ENCODE data around the gene RIT2. TPM values are rescaled to one million over a fixed set of nuclear protein-coding genes. Genes with fewer than 3 reads are reported as not detected.

RIT2 gene
- total RNA-seq, 2 donors from 2014 or later = not detected

DNA sequence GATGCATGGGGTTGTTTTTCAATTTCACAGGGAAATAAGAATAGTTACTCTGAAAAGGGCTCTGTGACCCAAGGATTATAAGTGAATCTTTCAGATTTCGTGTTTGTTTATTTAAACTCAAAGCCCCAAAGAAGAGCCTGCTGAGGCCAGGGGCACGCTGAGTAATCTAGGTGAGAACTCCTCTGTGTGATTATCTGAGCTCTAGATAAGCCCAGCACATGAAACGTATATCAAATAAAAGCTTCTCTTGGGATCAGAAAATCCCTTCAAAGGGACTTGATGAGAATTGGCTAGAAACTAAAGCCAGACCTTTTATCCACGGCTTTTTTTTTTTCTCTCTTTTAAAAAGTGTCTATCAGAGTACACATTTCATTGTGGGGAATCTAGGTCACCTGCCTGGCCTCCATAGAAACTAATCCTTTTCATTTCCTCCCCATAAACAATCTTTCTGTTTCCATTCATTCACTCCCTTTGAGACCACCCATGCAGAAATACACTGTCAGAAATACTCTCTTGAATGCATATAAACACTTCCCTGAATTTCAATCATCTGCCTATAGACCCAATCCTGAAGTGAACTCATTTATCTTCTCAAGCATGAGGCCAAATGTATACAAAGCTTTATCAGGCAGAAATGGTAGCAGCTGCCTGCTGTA is 137.4 kb downstream of the RIT2 start:
- intact Hi-C loops (cut with DNase I) = no loop called here
- Histone ChIP-seq H3K36me3 (no peaks in the 10 kb centered on the region), H3K4me3 (no peak overlapping the region), H3K9ac (ENCODE audit: low read depth in 2 of 2, low read length in 2 of 2) (no peak overlapping the region), H3K9me3 (no peaks in the 10 kb centered on the region), H3K27ac (no peak overlapping the region), H3K4me1 (no peaks in the 10 kb centered on the region), H3K27me3 (no peaks in the 10 kb centered on the region)
- DNase-seq = no peak
- TF ChIP-seq, protein P1, sequence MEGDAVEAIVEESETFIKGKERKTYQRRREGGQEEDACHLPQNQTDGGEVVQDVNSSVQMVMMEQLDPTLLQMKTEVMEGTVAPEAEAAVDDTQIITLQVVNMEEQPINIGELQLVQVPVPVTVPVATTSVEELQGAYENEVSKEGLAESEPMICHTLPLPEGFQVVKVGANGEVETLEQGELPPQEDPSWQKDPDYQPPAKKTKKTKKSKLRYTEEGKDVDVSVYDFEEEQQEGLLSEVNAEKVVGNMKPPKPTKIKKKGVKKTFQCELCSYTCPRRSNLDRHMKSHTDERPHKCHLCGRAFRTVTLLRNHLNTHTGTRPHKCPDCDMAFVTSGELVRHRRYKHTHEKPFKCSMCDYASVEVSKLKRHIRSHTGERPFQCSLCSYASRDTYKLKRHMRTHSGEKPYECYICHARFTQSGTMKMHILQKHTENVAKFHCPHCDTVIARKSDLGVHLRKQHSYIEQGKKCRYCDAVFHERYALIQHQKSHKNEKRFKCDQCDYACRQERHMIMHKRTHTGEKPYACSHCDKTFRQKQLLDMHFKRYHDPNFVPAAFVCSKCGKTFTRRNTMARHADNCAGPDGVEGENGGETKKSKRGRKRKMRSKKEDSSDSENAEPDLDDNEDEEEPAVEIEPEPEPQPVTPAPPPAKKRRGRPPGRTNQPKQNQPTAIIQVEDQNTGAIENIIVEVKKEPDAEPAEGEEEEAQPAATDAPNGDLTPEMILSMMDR (IDR thresholded peaks at IDR 0.05) = no peak

DNA sequence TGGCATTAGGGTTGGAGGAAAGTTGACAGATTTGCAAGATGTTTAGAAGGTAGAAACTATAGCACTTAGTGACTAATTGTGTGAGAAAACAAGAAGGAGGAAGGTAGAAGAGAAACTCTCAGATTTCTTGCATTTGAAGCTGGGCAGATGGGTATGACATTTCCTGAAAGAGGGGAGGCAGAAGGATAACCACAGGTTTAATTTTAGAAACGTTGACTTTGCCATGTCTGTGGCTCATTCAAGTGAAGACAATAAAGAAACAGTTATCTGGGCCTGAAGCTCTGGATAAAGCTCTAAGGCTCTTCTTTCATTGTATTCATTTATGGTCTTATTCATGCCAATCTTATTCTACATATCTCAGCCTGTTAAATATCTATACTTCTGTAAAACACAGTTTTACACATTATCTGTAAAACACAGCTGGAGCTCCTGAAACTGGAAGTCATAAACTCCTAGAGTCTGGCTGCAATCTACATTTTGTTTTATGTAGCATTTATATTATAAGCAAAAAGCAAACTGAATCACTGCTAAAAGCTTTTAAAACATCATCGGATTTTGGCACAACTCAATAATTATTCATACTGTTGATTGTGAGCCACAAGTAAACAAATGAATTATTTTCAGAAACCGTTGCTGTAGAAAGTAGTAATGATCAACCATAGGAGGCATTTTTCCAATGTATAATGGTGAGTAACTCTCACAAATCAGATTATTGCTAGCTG is 138.5 kb downstream of the RIT2 start:
- Histone ChIP-seq H3K36me3 (no peaks in the 10 kb centered on the region), H3K4me3 (no peak overlapping the region), H3K4me1 (no peaks in the 10 kb centered on the region), H3K27me3 (no peaks in the 10 kb centered on the region), H3K9ac (ENCODE audit: low read depth in 2 of 2, low read length in 2 of 2) (no peak overlapping the region), H3K9me3 (no peaks in the 10 kb centered on the region), H3K27ac (no peak overlapping the region)
- TF ChIP-seq, protein P1 (IDR thresholded peaks at IDR 0.05) = no peak
- intact Hi-C loops (cut with DNase I) = no loop called here
- DNase-seq = no peak

DNA sequence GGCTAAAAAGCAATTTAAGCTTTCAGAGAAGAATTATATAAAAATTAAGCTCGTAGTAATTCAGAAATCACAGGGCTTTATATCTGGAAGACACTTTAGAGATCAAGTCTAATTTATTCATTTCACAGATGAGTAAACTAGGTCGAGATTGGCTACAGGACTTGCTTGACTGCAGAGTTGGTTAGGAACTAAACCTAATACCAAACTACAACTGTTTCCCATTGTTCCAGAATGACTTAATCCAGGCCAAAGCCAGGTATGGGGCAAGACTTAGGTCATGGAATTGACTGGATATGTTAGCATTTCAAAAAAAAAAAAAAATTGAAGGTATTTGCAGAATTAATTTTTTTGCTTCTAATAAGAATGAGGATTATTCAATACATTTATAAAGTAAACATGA is 146.1 kb downstream of the RIT2 start:
- Histone ChIP-seq H3K4me3 (no peak overlapping the region), H3K27me3 (no peaks in the 10 kb centered on the region), H3K36me3 (no peaks in the 10 kb centered on the region), H3K9me3 (no peaks in the 10 kb centered on the region), H3K9ac (ENCODE audit: low read depth in 2 of 2, low read length in 2 of 2) (no peak overlapping the region), H3K27ac (no peak overlapping the region), H3K4me1 (no peaks in the 10 kb centered on the region)
- DNase-seq = no peak
- TF ChIP-seq, protein P1 (IDR thresholded peaks at IDR 0.05) = no peak
- intact Hi-C loops (cut with DNase I) = no loop called here

DNA sequence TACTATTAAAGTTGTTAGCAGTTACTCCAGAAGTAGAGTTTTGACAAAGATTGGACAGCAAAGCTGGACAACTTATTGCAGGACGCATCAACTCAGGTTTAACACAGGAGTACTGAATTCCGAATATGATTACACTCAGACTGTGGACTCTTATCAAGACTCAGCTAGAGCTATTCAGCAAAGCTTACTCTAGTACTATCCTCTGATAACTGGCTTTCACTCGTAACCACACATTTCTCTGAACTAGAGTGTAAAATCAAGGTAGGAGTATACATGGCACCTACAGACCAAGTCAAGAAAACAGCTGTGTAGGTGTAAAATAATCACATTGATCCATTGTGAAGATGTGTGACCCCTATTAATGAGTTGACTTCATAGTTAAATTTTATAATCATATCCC is 154.2 kb downstream of the RIT2 start:
- intact Hi-C loops (cut with DNase I) = no loop called here
- Histone ChIP-seq H3K9ac (ENCODE audit: low read depth in 2 of 2, low read length in 2 of 2) (no peak overlapping the region), H3K36me3 (no peaks in the 10 kb centered on the region), H3K27me3 (no peaks in the 10 kb centered on the region), H3K9me3 (no peaks in the 10 kb centered on the region), H3K4me3 (no peak overlapping the region), H3K27ac (no peak overlapping the region), H3K4me1 (no peaks in the 10 kb centered on the region)
- no peak for DNase-seq
- TF ChIP-seq, protein P1 (IDR thresholded peaks at IDR 0.05) = no peak

DNA sequence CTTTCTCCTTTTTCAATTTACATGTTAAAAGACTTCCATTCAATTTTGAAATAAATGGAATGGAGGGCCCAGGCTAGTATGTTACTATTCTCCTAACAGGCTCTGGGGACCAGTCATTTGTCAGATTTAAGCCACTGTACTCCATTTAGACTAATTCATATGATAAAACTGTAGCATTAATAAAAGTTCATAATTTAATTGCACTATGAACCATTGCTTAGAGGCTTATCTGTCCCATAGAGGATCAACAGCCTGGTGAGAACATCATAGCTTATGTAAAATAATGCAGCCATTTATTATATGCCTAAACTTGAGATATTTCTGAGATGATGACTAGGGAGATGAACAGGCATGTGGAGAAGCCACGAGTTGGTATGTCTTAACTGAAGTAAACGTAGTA is 156.0 kb downstream of the RIT2 start:
- intact Hi-C loops (cut with DNase I) = no loop called here
- H3K36me3 ChIP-seq = no peaks in the 10 kb centered on the region
- H3K4me1 ChIP-seq = no peaks in the 10 kb centered on the region
- no peaks in the 10 kb centered on the region for H3K27me3 ChIP-seq
- H3K9me3 ChIP-seq = no peaks in the 10 kb centered on the region
- H3K4me3 ChIP-seq = no peak overlapping the region
- H3K27ac ChIP-seq = no peak overlapping the region
- no peak overlapping the region for H3K9ac ChIP-seq (ENCODE audit: low read depth in 2 of 2, low read length in 2 of 2)
- no peak for DNase-seq
- TF ChIP-seq, protein P1 (IDR thresholded peaks at IDR 0.05) = no peak

All from colonic mucosa (tissue), 4 donors.